H1 (cell line): ENCODE measurements around the gene OASL. TPM values are rescaled to one million over a fixed set of nuclear protein-coding genes. Genes with fewer than 3 reads are reported as not detected.

Experiments used
- CTCF ChIA-PET: fragments of 300-600 bp; sonication (Branson Sonifier 250); formaldehyde crosslinking; loops from one replicate; lab custom pipeline; 2021; ENCODE audit not compliant: partially characterized antibody; lab: Charles Lee
- POLR2A ChIA-PET: fragments of 300-600 bp; sonication (Branson Sonifier 250); formaldehyde crosslinking; loops from one replicate; lab custom pipeline; 2021; ENCODE audit warnings: inconsistent platforms; ENCODE audit not compliant: partially characterized antibody; lab: Charles Lee
- DNase-seq, 2 experiments: peaks; one replicate each; pipeline versions ENCODE4 v3.0.0 to v3.0.0-alpha.2; 2010 to 2022; ENCODE audit warnings: low spot score in 2 of 2, low read depth in 1 of 2, mixed read lengths in 1 of 2
- FAIRE-seq: peaks from 2 replicates; lab custom pipeline; 2011; peaks lifted over from hg19 to GRCh38; lab: Jason Lieb, UNC
- H2AFZ ChIP-seq: 2 replicates; pipeline ENCODE4 v1.8.1; 2012; ENCODE audit warnings: low read length, inconsistent platforms
- H2AK5ac ChIP-seq: 2 replicates; pipeline ENCODE4 v1.6.1; 2013; ENCODE audit warnings: low read depth, low read length
- H2BK120ac ChIP-seq: replicated peaks from 2 replicates; pipeline ENCODE3; 2013; ENCODE audit warnings: low read depth, low read length, inconsistent platforms
- H2BK12ac ChIP-seq: 2 replicates; pipeline ENCODE4 v1.6.1; 2013; ENCODE audit warnings: low read depth, low read length
- H2BK15ac ChIP-seq: 2 replicates; pipeline ENCODE4 v1.6.1; 2013; ENCODE audit warnings: low read length
- H2BK20ac ChIP-seq: 2 replicates; pipeline ENCODE4 v1.6.1; 2013; ENCODE audit warnings: low read length
- H2BK5ac ChIP-seq: 2 replicates; pipeline ENCODE4 v1.6.1; 2013; ENCODE audit warnings: low read depth, low read length
- H3K14ac ChIP-seq: 2 replicates; pipeline ENCODE4 v1.6.1; 2013; ENCODE audit warnings: inconsistent platforms; ENCODE audit not compliant: insufficient read length
- H3K18ac ChIP-seq: 2 replicates; pipeline ENCODE4 v1.6.1; 2013; ENCODE audit warnings: low read length; ENCODE audit errors: extremely low read depth
- H3K23ac ChIP-seq: 2 replicates; pipeline ENCODE4 v1.6.1; 2013; ENCODE audit warnings: inconsistent platforms; ENCODE audit not compliant: insufficient read length
- H3K23me2 ChIP-seq: 2 replicates; pipeline ENCODE4 v1.6.1; 2013; ENCODE audit warnings: low read depth, low read length
- H3K27ac ChIP-seq: 2 replicates; pipeline ENCODE4 v1.6.1; 2011; ENCODE audit warnings: low read depth, low read length, inconsistent platforms
- H3K27me3 ChIP-seq, 4 experiments: replicated peaks in 1 of 4; 1 replicate in 1 of 4; 2 replicates in 3 of 4; pipeline versions ENCODE4 v1.6.1 to v1.8.1; 2011 to 2013; ENCODE audit warnings: low read length in 3 of 4, mild to moderate bottlenecking in 3 of 4, inconsistent platforms in 2 of 4, mixed read lengths in 2 of 4, moderate library complexity in 1 of 4; ENCODE audit not compliant: control insufficient read depth in 3 of 4, insufficient read depth in 3 of 4; ENCODE audit errors: extremely low read depth in 1 of 4
- H3K36me3 ChIP-seq, 4 experiments: 2 replicates each; pipeline versions ENCODE4 v1.6.1 to v1.8.1; 2011 to 2013; ENCODE audit warnings: mild to moderate bottlenecking in 4 of 4, low read length in 3 of 4, moderate library complexity in 2 of 4, control low read depth in 1 of 4, inconsistent platforms in 1 of 4; ENCODE audit not compliant: insufficient read depth in 4 of 4, control insufficient read depth in 2 of 4
- H3K4ac ChIP-seq: replicated peaks from 2 replicates; pipeline ENCODE3; 2013; ENCODE audit warnings: low read length, low read depth, mixed read lengths, inconsistent platforms; ENCODE audit not compliant: insufficient read length
- H3K4me1 ChIP-seq, 4 experiments: replicated peaks in 1 of 4; 1 replicate in 1 of 4; 2 replicates in 3 of 4; pipeline versions ENCODE4 v1.6.1 to v1.8.1; 2011 to 2013; ENCODE audit warnings: low read length in 3 of 4, inconsistent platforms in 2 of 4, mixed read lengths in 1 of 4; ENCODE audit not compliant: insufficient read depth in 4 of 4, control insufficient read depth in 3 of 4
- H3K4me2 ChIP-seq, 2 experiments: 2 replicates each; pipeline versions ENCODE4 v1.6.1 to v1.8.1; 2011 to 2013; ENCODE audit warnings: low read depth in 2 of 2, low read length in 2 of 2, control low read depth in 1 of 2, inconsistent platforms in 1 of 2, mild to moderate bottlenecking in 1 of 2; ENCODE audit not compliant: insufficient read depth in 1 of 2
- H3K4me3 ChIP-seq, 4 experiments: fragments of 200-600, 300-600 bp in 1 of 4; sonication (generic), shearing (Covaris generic), sonication (Bioruptor Twin) in 1 of 4; 2 replicates each; pipeline versions ENCODE4 v1.5.1 to v1.8.1; 2011 to 2016; ENCODE audit warnings: low read length in 4 of 4, low read depth in 3 of 4, control low read depth in 2 of 4, inconsistent platforms in 2 of 4, mild to moderate bottlenecking in 2 of 4, mixed read lengths in 1 of 4, moderate library complexity in 1 of 4; ENCODE audit not compliant: insufficient read depth in 2 of 4; ENCODE audit errors: extremely low read depth in 1 of 4
- H3K56ac ChIP-seq: replicated peaks from 2 replicates; pipeline ENCODE3; 2013; ENCODE audit warnings: low read depth, mild to moderate bottlenecking, mixed read lengths, low read length, inconsistent platforms; ENCODE audit not compliant: insufficient read length
- H3K79me1 ChIP-seq: 2 replicates; pipeline ENCODE4 v1.6.1; 2013; ENCODE audit warnings: low read depth, low read length, control low read depth
- H3K79me2 ChIP-seq, 2 experiments: 2 replicates each; pipeline versions ENCODE4 v1.6.1 to v1.8.1; 2012 to 2013; ENCODE audit warnings: low read length in 2 of 2, mild to moderate bottlenecking in 2 of 2, inconsistent platforms in 1 of 2; ENCODE audit not compliant: insufficient read depth in 2 of 2, control insufficient read depth in 1 of 2
- H3K9ac ChIP-seq, 4 experiments: replicated peaks in 1 of 4; 1 replicate in 1 of 4; 2 replicates in 3 of 4; pipeline versions ENCODE4 v1.6.1 to v1.8.1; 2011 to 2013; ENCODE audit warnings: low read depth in 3 of 4, low read length in 3 of 4, control low read depth in 2 of 4, mild to moderate bottlenecking in 2 of 4, moderate library complexity in 2 of 4, inconsistent platforms in 1 of 4; ENCODE audit errors: extremely low read depth in 1 of 4
- H3K9me3 ChIP-seq, 2 experiments: 2 replicates each; pipeline versions ENCODE4 v1.6.1 to v1.8.1; 2012 to 2013; ENCODE audit warnings: mild to moderate bottlenecking in 2 of 2, moderate library complexity in 2 of 2, control low read depth in 1 of 2, inconsistent platforms in 1 of 2, low read depth in 1 of 2, low read length in 1 of 2, mixed read lengths in 1 of 2; ENCODE audit not compliant: insufficient read depth in 2 of 2
- H4K20me1 ChIP-seq, 2 experiments: replicated peaks in 1 of 2; 2 replicates each; pipeline versions ENCODE3 to v1.8.1; 2011 to 2013; ENCODE audit warnings: inconsistent platforms in 2 of 2, low read length in 2 of 2, mild to moderate bottlenecking in 1 of 2; ENCODE audit not compliant: insufficient read depth in 2 of 2, control insufficient read depth in 1 of 2
- H4K5ac ChIP-seq: 2 replicates; pipeline ENCODE4 v1.6.1; 2013; ENCODE audit warnings: low read length, low read depth, mixed read lengths, inconsistent platforms; ENCODE audit not compliant: insufficient read length
- H4K8ac ChIP-seq: 2 replicates; pipeline ENCODE4 v1.8.0; 2013; ENCODE audit warnings: mild to moderate bottlenecking, moderate library complexity, low read length, inconsistent platforms; ENCODE audit not compliant: insufficient read depth; ENCODE audit errors: extremely low read depth
- H4K91ac ChIP-seq: replicated peaks from 2 replicates; pipeline ENCODE3; 2013; ENCODE audit warnings: low read length, mixed read lengths, inconsistent platforms; ENCODE audit not compliant: insufficient read length
- CEBPB ChIP-seq: IDR thresholded peaks from 2 replicates; pipeline ENCODE4 v1.6.1; 2012; ENCODE audit warnings: low read depth, low read length
- CHD1 ChIP-seq: IDR thresholded peaks from 2 replicates; pipeline ENCODE4 v1.6.1; 2012; ENCODE audit warnings: low read depth, low read length, improper control_type of control experiment
- EGR1 ChIP-seq: IDR thresholded peaks from 2 replicates; pipeline ENCODE4 v1.6.1; 2011; ENCODE audit warnings: low read depth, low read length, borderline replicate concordance
- EP300 ChIP-seq, 2 experiments: IDR thresholded peaks; 1 replicate in 1 of 2; 2 replicates in 1 of 2; pipeline ENCODE4 v1.6.1; 2011 to 2012; ENCODE audit warnings: low read depth in 2 of 2, low read length in 2 of 2, mild to moderate bottlenecking in 2 of 2, borderline replicate concordance in 1 of 2, inconsistent platforms in 1 of 2, moderate library complexity in 1 of 2
- GABPA ChIP-seq: IDR thresholded peaks from 2 replicates; pipeline ENCODE4 v1.6.1; 2011; ENCODE audit warnings: mild to moderate bottlenecking, low read length, moderate library complexity, borderline replicate concordance; ENCODE audit not compliant: insufficient read depth
- POLR2A ChIP-seq, 2 experiments: IDR thresholded peaks; 1 replicate in 1 of 2; 2 replicates in 1 of 2; pipeline ENCODE4 v1.6.1; 2011; ENCODE audit warnings: low read depth in 2 of 2, low read length in 2 of 2, mild to moderate bottlenecking in 2 of 2; ENCODE audit errors: control extremely low read depth in 1 of 2
- WGBS, 2 experiments: shearing (Covaris generic) in 1 of 2; methylation state at CpG; one replicate each; pipeline versions ENCODE4 v1.1.6 to v1.1.7; 2013 to 2015; ENCODE audit warnings: low lambda C conversion rate in 2 of 2, mixed read lengths in 2 of 2, inconsistent platforms in 1 of 2, low coverage in 1 of 2, missing lambda C conversion rate in 1 of 2; ENCODE audit not compliant: insufficient replicate concordance in 2 of 2, insufficient coverage in 1 of 2, insufficient read length in 1 of 2; ENCODE audit errors: extremely low coverage in 1 of 2, missing lambda C conversion rate in 1 of 2; 5-methylcytosine and 5-hydroxymethylcytosine counted together
- polyA plus RNA-seq, 7 experiments: library from polyadenylated mRNA; depleted of rRNA in 3 of 7; stranded (reverse) in 5 of 7; unstranded in 2 of 7; fragments of >200 nt in 5 of 7; fragments of 200-250 nt in 2 of 7; gene quantifications; 1 replicate in 5 of 7; 2 replicates in 1 of 7; 4 replicates in 1 of 7; pipeline versions ENCODE4 v1.2.1 to v1.2.3, GENCODE V29; 2011 to 2013; ENCODE audit warnings: missing spikeins in 2 of 7, mixed read lengths in 2 of 7
- total RNA-seq: library from RNA; stranded (reverse); fragmentation: NEBNext Ultra II Directional; extraction: Animal tissue kit (Norgen Biotek cat#: 25700); gene quantifications from 2 replicates; pipeline ENCODE4 v1.2.1, GENCODE V29; 2021

The OASL gene
- total and polyA plus RNA-seq, 2 of the 8 experiments (the other 6 are each of a cell fraction or from before 2014, with no cell fraction given), result not detected

DNA sequence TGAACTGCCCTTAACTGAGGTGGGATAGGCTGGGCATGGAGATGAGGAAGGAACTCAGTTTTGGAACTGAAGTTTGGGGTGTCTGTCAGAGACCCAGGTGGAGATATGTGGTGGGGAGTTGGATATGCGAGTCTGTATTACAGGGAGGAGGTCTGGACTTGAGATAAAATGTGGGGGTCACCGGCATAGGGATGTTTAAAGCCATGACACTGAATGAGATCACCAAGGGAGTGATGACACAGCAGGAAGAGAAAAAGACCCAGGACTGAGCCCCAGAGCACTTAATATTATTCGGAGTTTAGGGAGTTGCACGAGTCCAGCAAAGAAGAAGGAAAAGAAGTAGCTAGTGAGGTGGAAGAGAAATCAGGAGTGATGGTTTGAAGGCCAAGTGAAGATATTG lies 4.0 kb upstream of the OASL start:
- Histone ChIP-seq H3K9ac (no peak overlapping the region), H2AFZ (no peak overlapping the region), H2BK20ac (no peak overlapping the region), H2BK12ac (no peak overlapping the region), H2BK5ac (no peak overlapping the region), H4K8ac (no peak overlapping the region), H3K79me2 (no peaks in the 10 kb centered on the region), H2BK120ac (no peak overlapping the region), H3K4ac (no peak overlapping the region), H3K79me1 (no peaks in the 10 kb centered on the region), H3K23ac (no peak overlapping the region), H3K27me3 (no peaks in the 10 kb centered on the region; a peak in 1 of 7 replicates), H2BK15ac (no peak overlapping the region), H3K36me3 (no peaks in the 10 kb centered on the region), H4K5ac (no peak overlapping the region), H2AK5ac (no peak overlapping the region), H3K27ac (no peak overlapping the region), H3K4me3 (no peak overlapping the region), H3K18ac (no peak overlapping the region), H3K56ac (no peak overlapping the region), H3K14ac (no peak overlapping the region), H4K91ac (no peak overlapping the region), H3K4me1 (no peaks in the 10 kb centered on the region; a peak in 1 of 7 replicates), H3K4me2 (no peak overlapping the region), H3K23me2 (no peaks in the 10 kb centered on the region; the same call in 1 of the 2 replicates), H3K9me3 (no peaks in the 10 kb centered on the region), H4K20me1 (no peaks in the 10 kb centered on the region)
- DNase-seq (no peak), FAIRE-seq (no peak)
- 98% methylated on average over 4 of the region's 4 CpGs; no CpG with 5 or more reads in 1 of the 2 experiments for WGBS, 2 experiments
- ChIA-PET CTCF (no interaction called here), POLR2A (no interaction called here)
- no peak for TF ChIP-seq EGR1
- TF ChIP-seq GABPA, result no peak
- TF ChIP-seq CHD1, result no peak
- no peak for TF ChIP-seq CEBPB
- TF ChIP-seq POLR2A (IDR thresholded peaks at IDR 0.05; ENCODE audit: control extremely low read depth in 1 of 2, low read depth in 2 of 2, low read length in 2 of 2), result no peak
- no peak for TF ChIP-seq EP300 (IDR thresholded peaks at IDR 0.05; ENCODE audit: borderline replicate concordance in 1 of 2, low read depth in 2 of 2, low read length in 2 of 2)
